Endothelial cell (in vitro differentiated cells): ENCODE measurements around the gene ADM2. TPM values are rescaled to one million over a fixed set of nuclear protein-coding genes. Genes with fewer than 3 reads are reported as not detected.
A peak's percentile ranks its signal among the peaks of the same experiment; 100 is the strongest.

ENCODE experiments used
- DNase-seq: peaks from one replicate; pipeline ENCODE4 v3.0.0; 2021; ENCODE audit warnings: low spot score
- H3K27ac Mint-ChIP-seq: one replicate; pipeline ENCODE4 v1.8.0; 2021; ENCODE audit warnings: mixed read lengths, inconsistent platforms; ENCODE audit not compliant: unreplicated experiment
- H3K27me3 Mint-ChIP-seq: one replicate; pipeline ENCODE4 v1.8.0; 2021; ENCODE audit warnings: mild to moderate bottlenecking, moderate library complexity, mixed read lengths, inconsistent platforms; ENCODE audit not compliant: unreplicated experiment
- H3K36me3 Mint-ChIP-seq: one replicate; pipeline ENCODE4 v1.8.0; 2021; ENCODE audit warnings: mild to moderate bottlenecking, low read depth, mixed read lengths, inconsistent platforms; ENCODE audit not compliant: unreplicated experiment
- H3K4me1 Mint-ChIP-seq: one replicate; pipeline ENCODE4 v1.8.0; 2021; ENCODE audit warnings: mild to moderate bottlenecking, mixed read lengths, inconsistent platforms; ENCODE audit not compliant: unreplicated experiment
- H3K4me3 Mint-ChIP-seq: one replicate; pipeline ENCODE4 v1.8.0; 2021; ENCODE audit warnings: mild to moderate bottlenecking, mixed read lengths, inconsistent platforms; ENCODE audit not compliant: unreplicated experiment
- H3K9me3 Mint-ChIP-seq: one replicate; pipeline ENCODE4 v1.8.0; 2021; ENCODE audit warnings: mixed read lengths, inconsistent platforms; ENCODE audit not compliant: unreplicated experiment
- total RNA-seq: library from RNA; stranded (reverse); fragmentation: NEBNext Ultra II Directional; extraction: Animal tissue kit (Norgen Biotek cat#: 25700); gene quantifications from one replicate; pipeline ENCODE4 v1.2.1, GENCODE V29; 2021; ENCODE audit not compliant: unreplicated experiment
- TF ChIP-seq, protein P1 (sequence below): fragments of 200-600 bp; sonication (generic); IDR thresholded peaks from one replicate; pipeline ENCODE4 v1.5.0; 2021; ENCODE audit warnings: antibody characterized with exemption; ENCODE audit not compliant: unreplicated experiment

ADM2 gene
- total RNA-seq, 1 donor from 2014 or later = 0.36 TPM

DNA sequence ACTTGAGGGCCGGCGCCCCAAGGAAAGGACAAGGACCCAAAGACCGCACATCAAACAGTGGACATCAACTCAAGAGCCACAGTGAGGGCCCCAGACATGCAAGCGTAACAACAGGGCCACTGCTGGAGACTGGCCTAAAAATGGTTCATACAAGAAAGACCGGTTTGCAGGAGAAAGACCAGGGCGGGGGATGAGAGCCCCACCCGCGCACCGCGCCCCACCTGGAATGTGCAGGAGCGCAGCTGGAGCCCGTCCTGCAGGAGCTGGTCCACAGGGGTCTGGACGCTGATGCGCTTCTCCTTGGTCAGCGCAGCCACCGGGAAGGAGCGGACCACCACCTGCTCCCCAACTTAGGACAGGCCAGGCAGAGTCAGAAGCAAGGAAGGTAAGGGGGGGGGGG lies 20.4 kb upstream of the ADM2 start:
- H3K36me3 Mint-ChIP-seq = peaks cover 31% of the 10 kb centered on the region
- DNase-seq = no peak
- H3K27me3 Mint-ChIP-seq = peaks cover 3% of the 10 kb centered on the region
- H3K9me3 Mint-ChIP-seq = no peaks in the 10 kb centered on the region
- peaks cover 3% of the 10 kb centered on the region for H3K4me1 Mint-ChIP-seq
- no peak overlapping the region for H3K4me3 Mint-ChIP-seq
- H3K27ac Mint-ChIP-seq = no peak overlapping the region
- TF ChIP-seq, protein P1, sequence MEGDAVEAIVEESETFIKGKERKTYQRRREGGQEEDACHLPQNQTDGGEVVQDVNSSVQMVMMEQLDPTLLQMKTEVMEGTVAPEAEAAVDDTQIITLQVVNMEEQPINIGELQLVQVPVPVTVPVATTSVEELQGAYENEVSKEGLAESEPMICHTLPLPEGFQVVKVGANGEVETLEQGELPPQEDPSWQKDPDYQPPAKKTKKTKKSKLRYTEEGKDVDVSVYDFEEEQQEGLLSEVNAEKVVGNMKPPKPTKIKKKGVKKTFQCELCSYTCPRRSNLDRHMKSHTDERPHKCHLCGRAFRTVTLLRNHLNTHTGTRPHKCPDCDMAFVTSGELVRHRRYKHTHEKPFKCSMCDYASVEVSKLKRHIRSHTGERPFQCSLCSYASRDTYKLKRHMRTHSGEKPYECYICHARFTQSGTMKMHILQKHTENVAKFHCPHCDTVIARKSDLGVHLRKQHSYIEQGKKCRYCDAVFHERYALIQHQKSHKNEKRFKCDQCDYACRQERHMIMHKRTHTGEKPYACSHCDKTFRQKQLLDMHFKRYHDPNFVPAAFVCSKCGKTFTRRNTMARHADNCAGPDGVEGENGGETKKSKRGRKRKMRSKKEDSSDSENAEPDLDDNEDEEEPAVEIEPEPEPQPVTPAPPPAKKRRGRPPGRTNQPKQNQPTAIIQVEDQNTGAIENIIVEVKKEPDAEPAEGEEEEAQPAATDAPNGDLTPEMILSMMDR = no peak

DNA sequence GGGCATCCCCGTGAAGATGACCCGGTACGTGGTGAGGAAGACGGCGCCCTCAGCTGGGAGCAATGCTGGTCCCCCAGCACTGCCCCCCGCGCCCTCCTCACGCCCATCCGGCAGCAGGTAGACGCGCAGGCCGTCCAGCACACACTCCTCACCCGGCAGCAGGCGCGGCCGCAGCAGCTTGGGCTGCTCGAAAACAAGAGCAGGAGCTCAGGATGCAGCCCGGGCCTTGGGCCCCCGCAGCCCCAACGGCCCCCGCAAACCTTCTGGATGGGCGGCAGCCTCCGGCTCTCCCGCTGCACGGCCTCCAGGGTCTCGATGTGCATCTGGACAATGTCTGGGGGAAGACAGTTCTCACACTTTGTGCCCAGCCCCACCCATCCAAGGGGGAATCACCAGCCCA lies 19.8 kb upstream of the ADM2 start:
- no peak overlapping the region for H3K4me3 Mint-ChIP-seq
- H3K4me1 Mint-ChIP-seq = peaks cover 3% of the 10 kb centered on the region
- peaks cover 3% of the 10 kb centered on the region for H3K27me3 Mint-ChIP-seq
- H3K36me3 Mint-ChIP-seq = peaks cover 31% of the 10 kb centered on the region
- no peaks in the 10 kb centered on the region for H3K9me3 Mint-ChIP-seq
- DNase-seq = no peak
- TF ChIP-seq, protein P1 = no peak
- no peak overlapping the region for H3K27ac Mint-ChIP-seq

- Mint-ChIP-seq H3K4me1 (peaks cover 6% of the 10 kb centered on the region), H3K9me3 (no peaks in the 10 kb centered on the region), H3K27ac (no peak overlapping the region), H3K4me3 (no peak overlapping the region), H3K36me3 (peaks cover 36% of the 10 kb centered on the region), H3K27me3 (peaks cover 4% of the 10 kb centered on the region)
- TF ChIP-seq, protein P1 = no peak
- DNase-seq = no peak
Measured at GRCh38 chr22:50461979-50462540, 19.3 kb upstream of the ADM2 start.

DNA sequence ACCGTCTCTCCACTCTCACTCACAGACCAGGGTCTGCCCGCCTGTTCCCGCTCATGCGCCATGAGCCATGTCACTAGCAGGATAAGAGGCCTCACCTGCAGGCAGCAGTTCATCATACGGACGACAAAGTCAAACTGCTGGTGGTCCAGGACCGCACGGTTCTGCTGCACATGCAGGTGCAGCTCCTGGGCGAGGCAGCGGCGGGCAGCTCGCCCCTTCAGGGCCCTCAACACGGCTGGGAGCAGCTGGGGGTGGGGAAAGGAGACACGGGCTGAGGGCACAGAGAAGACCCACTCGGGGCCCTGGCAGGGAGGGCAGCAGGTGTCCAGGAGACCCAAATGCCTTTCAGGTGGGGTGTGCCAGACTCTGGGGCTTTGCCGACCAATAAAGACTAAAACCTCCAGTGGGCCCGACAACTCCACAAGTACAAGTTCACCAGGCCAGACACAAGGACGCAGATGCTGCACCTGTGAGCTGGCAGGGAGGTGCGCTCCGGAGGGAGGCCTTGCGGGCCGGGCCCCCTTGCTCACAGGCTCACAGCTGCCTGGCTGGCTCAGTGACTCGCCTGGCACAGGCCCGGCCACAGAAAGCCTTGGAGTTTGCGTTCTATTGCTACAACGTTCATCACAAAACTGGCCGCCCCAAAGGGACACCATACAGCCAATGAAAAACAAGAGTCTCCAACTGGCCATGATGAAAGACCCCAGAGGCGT lies 18.0 kb upstream of the ADM2 start:
- Mint-ChIP-seq H3K9me3 (no peaks in the 10 kb centered on the region), H3K4me3 (peak overlapping the region; percentile 59), H3K27ac (no peak overlapping the region), H3K4me1 (peaks cover 3% of the 10 kb centered on the region), H3K36me3 (peaks cover 31% of the 10 kb centered on the region), H3K27me3 (peaks cover 4% of the 10 kb centered on the region)
- TF ChIP-seq, protein P1 = no peak
- no peak for DNase-seq

DNA sequence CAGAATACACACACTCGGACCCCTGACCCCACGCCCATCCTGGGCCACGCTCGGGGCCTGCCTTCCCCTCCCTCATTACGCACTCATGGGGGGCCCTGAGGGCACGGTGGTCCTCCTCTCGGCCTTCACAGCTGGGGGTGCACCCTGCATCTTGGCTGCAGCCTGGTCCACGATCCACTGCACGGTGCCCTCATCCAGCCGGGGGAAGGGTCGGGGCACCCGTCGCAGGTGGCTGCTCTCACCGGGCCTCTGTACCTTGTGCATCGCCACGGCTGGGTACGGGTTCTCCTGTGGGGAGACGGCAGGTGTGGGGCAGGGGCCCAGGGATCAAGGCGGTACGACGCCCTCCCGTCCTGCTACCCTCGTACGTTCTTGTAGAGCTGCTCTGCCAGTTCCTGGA lies 16.9 kb upstream of the ADM2 start:
- DNase-seq = no peak
- H3K27me3 Mint-ChIP-seq = peaks cover 4% of the 10 kb centered on the region
- TF ChIP-seq, protein P1 = no peak
- no peak overlapping the region for H3K4me3 Mint-ChIP-seq
- H3K4me1 Mint-ChIP-seq = peaks cover 3% of the 10 kb centered on the region
- H3K36me3 Mint-ChIP-seq = peaks cover 26% of the 10 kb centered on the region
- no peak overlapping the region for H3K27ac Mint-ChIP-seq
- no peaks in the 10 kb centered on the region for H3K9me3 Mint-ChIP-seq
